NCI-H1436 (cell line): ENCODE results near the gene SMR3A.

Experiments
- DNase-seq: peaks from one replicate; lab custom pipeline; 2025; lab: John Stamatoyannopoulos, UW

Gene SMR3A

GRCh38 chr4:70360460-70360859 is at the start of gene SMR3A:
Gene SMR3A, plus strand, starts transcription at chr4:70360760. Its CDS starts 1,356 bp downstream, at chr4:70362116.
- no peak for DNase-seq

GRCh38 chr4:70313736-70314135 is 46.8 kb upstream of the SMR3A start:
- DNase-seq: no peak

GRCh38 chr4:70315928-70316327 is 44.6 kb upstream of the SMR3A start:
- no peak for DNase-seq

- DNase-seq: no peak
These were observed 34.5 kb upstream of the SMR3A start for GRCh38 chr4:70326052-70326451.

GRCh38 chr4:70334681-70335080 is 25.9 kb upstream of the SMR3A start, which contains the start of gene CABS1:
Gene CABS1, plus strand, starts transcription at chr4:70334981. Its CDS starts 59 bp downstream, at chr4:70335040.
- no peak for DNase-seq

GRCh38 chr4:70336043-70336442 is 24.5 kb upstream of the SMR3A start:
- DNase-seq: no peak

- DNase-seq: no peak
These were observed 22.6 kb upstream of the SMR3A start for GRCh38 chr4:70337886-70338420.

- DNase-seq: no peak
These were observed 4.4 kb upstream of the SMR3A start for GRCh38 chr4:70356185-70356584.

- no peak for DNase-seq
These were observed 1.4 kb upstream of the SMR3A start for GRCh38 chr4:70359115-70359661.

GRCh38 chr4:70364002-70364401 is 3.4 kb downstream of the SMR3A start:
- no peak for DNase-seq

- no peak for DNase-seq
These were observed 4.9 kb downstream of the SMR3A start for GRCh38 chr4:70365479-70365878.

- no peak for DNase-seq
These were observed 7.3 kb downstream of the SMR3A start for GRCh38 chr4:70367813-70368212.

GRCh38 chr4:70371987-70372386 is 11.4 kb downstream of the SMR3A start:
- no peak for DNase-seq

GRCh38 chr4:70372760-70373159 is 12.2 kb downstream of the SMR3A start:
- no peak for DNase-seq

GRCh38 chr4:70380578-70380977 is 20.0 kb downstream of the SMR3A start:
- no peak for DNase-seq

- DNase-seq: no peak
These were observed 22.2 kb downstream of the SMR3A start, which contains the start of gene SMR3B for GRCh38 chr4:70382691-70383181. Gene SMR3B, plus strand, starts transcription at chr4:70383131. Its CDS starts 1,380 bp downstream, at chr4:70384511.

- no peak for DNase-seq
These were observed 31.7 kb downstream of the SMR3A start for GRCh38 chr4:70392057-70392776.

GRCh38 chr4:70397580-70397979 is 37.0 kb downstream of the SMR3A start, which contains the start of gene OPRPN:
Gene OPRPN, plus strand, starts transcription at chr4:70397940. Its CDS starts 1,346 bp downstream, at chr4:70399286.
- no peak for DNase-seq

- no peak for DNase-seq
These were observed 38.8 kb downstream of the SMR3A start for GRCh38 chr4:70399319-70399718.

- no peak for DNase-seq
These were observed 42.2 kb downstream of the SMR3A start for GRCh38 chr4:70402762-70403161.

- no peak for DNase-seq
These were observed 45.2 kb downstream of the SMR3A start for GRCh38 chr4:70405765-70406164.
